ENCODE measurements around the gene CDH3. TPM values are rescaled to one million over a fixed set of nuclear protein-coding genes. Genes with fewer than 3 reads are reported as not detected.

CDH3 gene
- total RNA-seq, result 0.05 TPM in 1 of 2 replicates, not detected in the other

GRCh38 chr16:68644715-68645493, at the start of gene CDH3:
Gene CDH3, plus strand, starts transcription at chr16:68645310. Its CDS starts 70 bp downstream, at chr16:68645380.

GRCh38 chr16:68737046-68737729, 92.1 kb downstream of the CDH3 start, which contains the start of gene CDH1:
Gene CDH1, plus strand, starts transcription at chr16:68737292. Its CDS starts 124 bp downstream, at chr16:68737416.

Other genes with a start within 250 kb of the CDH3 start
- gene SMPD3, start 196.8 kb upstream of the CDH3 start, total RNA-seq, result under 0.01 TPM in 1 of 2 replicates, not detected in the other
- 19.4 and 27.5 TPM in 2 replicates for gene ZFP90, start 106.0 kb upstream of the CDH3 start, total RNA-seq
- not detected in 2 replicates for gene CDH1, start 92.0 kb downstream of the CDH3 start, total RNA-seq
- 6.7 and 8.3 TPM in 2 replicates for gene TANGO6, start 198.2 kb downstream of the CDH3 start, total RNA-seq

All from cardiac ventricle fibroblast (primary cell).